ENCODE measurements around the gene SRRD.

SRRD gene

GRCh38 chr22:26482161-26482560 is 1.5 kb upstream of the SRRD start:
- no peak for DNase-seq (ENCODE audit: low read depth in 2 of 2)

- no peak for DNase-seq (ENCODE audit: low read depth in 2 of 2)
Measured at GRCh38 chr22:26483043-26483438, 636 bp upstream of the SRRD start.

DNA sequence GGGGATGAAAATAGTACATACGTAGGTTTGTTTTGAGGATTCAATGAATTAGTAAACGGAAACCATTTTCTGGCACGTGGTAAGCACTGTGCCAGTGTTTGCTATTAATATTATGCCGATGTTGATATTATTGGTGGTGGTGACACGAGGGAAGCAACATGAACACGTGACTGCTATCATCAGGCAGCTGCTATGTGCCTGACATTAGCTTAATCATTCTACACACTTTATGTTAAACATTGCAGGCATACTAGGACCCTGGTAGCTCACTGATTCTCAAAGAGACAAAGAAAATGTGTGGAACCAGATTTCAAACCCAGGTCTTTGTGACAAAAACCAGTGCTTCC is 656 bp downstream of the SRRD start:
- no peak for DNase-seq (ENCODE audit: low read depth in 2 of 2)

DNA sequence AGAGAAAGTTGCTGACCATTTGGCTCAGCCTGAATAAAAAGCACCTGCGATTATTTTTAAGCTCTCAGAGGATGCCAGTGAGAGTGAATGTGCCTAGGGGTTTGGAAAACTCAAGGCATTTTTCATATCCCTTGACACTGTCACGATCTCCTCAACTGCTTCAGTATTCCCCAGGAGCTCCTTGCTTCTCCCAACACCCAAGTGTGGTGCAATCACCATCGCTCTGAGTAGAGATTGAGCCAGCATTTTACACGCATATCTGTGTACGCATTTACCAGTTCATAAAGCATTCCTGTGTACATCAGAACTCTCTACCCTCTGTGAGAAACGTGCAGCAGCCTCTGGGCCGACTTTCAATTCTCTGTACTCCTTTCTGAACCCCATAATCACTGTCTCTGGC is 1.3 kb downstream of the SRRD start:
- DNase-seq (ENCODE audit: low read depth in 2 of 2), result no peak

- no peak for DNase-seq (ENCODE audit: low read depth in 2 of 2)
Measured at GRCh38 chr22:26485806-26486390, 2.2 kb downstream of the SRRD start.

GRCh38 chr22:26486394-26486793 is 2.7 kb downstream of the SRRD start:
- no peak for DNase-seq (ENCODE audit: low read depth in 2 of 2)

DNA sequence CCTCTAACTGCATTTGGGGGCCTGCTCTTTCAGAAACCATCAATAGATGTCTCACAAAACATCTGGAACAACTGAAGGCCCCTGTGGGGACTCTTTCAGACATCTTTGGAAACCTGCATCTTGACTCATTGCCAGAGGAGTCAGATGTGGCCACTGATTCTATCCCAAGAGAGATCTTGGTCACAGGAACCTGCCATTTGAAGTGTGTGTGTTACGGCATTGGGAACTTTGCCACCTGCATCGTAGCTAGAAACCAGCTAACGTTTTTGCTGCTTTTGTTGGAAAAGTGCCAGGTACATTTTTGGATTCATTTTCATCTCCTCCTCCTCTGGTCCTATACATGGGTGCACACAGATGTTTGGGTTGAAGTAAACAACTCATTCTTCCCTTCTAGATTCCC is 4.3 kb downstream of the SRRD start:
- no peak for DNase-seq (ENCODE audit: low read depth in 2 of 2)

DNA sequence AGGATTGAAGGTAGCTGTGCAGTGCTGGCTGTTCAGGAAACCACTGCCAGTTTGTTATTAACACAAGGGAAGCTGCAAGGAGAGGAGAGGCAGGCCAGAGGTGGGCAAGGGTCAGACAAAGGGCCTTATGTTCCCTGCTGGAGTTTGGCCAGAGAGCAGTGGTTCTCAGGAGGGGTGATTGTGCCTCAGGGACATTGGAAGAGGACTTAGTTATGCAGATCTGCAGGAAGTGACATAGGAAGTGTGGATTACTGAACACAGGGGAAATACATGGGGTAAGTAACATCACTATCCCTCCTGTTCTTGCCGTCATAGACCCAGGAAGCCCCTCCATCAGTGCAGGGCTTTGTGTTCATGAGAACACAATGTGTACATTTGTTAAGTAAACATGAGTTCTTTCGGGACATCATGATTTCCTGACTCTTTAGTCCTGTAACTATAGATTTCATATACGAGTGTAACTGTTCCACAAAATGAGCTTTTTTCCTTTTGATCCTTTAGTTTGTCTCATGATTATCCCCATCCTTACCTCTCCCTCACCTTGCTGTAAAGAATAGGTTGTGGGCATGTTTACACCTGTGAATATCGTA is 5.9 kb downstream of the SRRD start:
- DNase-seq (ENCODE audit: low read depth in 2 of 2), result no peak

GRCh38 chr22:26492220-26492619 is 8.5 kb downstream of the SRRD start:
- DNase-seq (ENCODE audit: low read depth in 2 of 2), result no peak

DNA sequence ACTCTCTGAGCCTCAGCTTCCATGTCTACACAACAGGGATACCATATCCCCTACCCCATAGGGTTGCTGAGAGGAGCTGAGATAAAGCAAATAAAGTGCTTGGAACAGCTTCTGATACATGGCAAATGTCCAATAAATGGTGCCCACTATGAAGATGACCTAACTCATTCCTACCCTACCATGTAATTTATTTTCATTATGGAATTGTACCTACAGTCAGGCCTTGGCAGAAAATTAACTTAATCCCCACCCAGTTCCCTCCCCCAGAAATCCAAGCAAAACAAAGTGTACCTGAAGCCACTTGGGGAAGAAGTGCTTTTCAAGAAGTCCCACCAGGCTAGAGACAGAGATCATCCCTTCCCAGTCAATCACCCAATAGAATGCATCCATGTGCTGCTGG is 10.8 kb downstream of the SRRD start:
- DNase-seq (ENCODE audit: low read depth in 2 of 2), result no peak

DNA sequence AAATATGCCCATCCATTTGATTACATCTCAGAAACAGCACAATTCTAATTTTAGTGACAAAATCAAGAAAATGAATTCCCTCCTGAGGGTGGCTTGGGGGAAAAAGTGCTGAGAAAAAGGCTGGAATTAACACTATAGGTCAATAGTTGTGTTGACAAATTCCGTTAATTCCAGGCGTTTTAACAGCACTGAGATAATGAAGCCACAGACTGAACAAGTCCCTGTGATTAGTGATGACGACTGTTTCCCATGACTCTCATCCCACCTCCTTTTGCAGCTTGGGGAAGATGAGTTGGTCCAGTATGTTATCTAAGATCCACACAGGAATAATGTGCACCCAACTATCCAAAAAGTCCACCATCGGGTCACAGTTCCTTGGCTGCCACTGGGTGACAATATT is 12.8 kb downstream of the SRRD start:
- no peak for DNase-seq (ENCODE audit: low read depth in 2 of 2)

GRCh38 chr22:26499188-26499703 is 15.6 kb downstream of the SRRD start:
- no peak for DNase-seq (ENCODE audit: low read depth in 2 of 2)

GRCh38 chr22:26501996-26502395 is 18.3 kb downstream of the SRRD start:
- DNase-seq (ENCODE audit: low read depth in 2 of 2), result no peak

DNA sequence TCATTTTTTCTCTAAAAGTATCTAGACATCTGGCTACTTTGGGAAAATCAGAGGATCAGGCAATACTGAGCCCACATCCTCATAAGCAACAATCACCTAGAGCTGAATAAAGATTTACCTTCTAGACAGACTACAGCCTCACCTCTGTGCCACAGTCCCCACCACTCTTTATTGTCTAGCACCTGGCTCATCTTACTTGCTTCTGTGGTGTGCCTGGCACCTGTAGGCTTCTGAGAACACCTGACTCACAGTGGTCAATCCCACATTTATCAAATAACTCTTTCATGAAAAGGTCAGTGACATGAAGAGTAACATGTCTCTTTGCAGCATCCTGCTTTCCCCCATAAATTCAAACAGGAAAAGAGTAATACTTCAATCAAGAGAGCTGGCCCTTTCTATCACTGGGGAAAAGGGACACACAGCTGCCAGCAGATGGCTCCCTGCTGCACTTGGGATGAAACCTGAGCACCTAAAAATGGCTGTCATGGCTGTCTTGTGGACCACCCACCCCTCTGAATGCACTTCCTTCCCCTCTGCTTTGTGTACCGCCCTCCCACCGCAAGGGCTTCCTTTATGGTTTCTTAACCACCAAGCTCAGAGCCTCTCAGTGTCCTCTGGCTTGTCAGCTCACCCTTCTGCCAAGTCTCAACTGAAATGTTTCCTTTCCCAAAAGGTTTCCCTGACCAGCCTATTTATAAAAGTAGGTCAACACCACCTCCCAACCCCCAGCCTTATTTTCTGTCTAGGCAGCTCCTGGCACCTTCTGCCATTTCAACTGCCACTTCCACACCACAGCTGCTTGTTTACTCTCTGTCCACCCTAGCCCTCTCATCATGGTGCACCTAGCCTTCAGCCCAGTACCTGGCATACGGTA is 19.2 kb downstream of the SRRD start:
- DNase-seq (ENCODE audit: low read depth in 2 of 2), result peak; percentile 27 to 36

- no peak for DNase-seq (ENCODE audit: low read depth in 2 of 2)
Measured at GRCh38 chr22:26503758-26504157, 20.1 kb downstream of the SRRD start.

GRCh38 chr22:26508148-26508547 is 24.5 kb downstream of the SRRD start:
- DNase-seq (ENCODE audit: low read depth in 2 of 2), result no peak

- DNase-seq (ENCODE audit: low read depth in 2 of 2), result peak; percentile 82 to 88
Measured at GRCh38 chr22:26512149-26512793, 28.6 kb downstream of the SRRD start, which contains the start of gene TFIP11. TSS of gene TFIP11 (minus strand) at chr22:26512473. CDS start at chr22:26510272, 2,201 bp downstream.

GRCh38 chr22:26513838-26514237 is 30.2 kb downstream of the SRRD start:
- DNase-seq (ENCODE audit: low read depth in 2 of 2), result no peak

DNA sequence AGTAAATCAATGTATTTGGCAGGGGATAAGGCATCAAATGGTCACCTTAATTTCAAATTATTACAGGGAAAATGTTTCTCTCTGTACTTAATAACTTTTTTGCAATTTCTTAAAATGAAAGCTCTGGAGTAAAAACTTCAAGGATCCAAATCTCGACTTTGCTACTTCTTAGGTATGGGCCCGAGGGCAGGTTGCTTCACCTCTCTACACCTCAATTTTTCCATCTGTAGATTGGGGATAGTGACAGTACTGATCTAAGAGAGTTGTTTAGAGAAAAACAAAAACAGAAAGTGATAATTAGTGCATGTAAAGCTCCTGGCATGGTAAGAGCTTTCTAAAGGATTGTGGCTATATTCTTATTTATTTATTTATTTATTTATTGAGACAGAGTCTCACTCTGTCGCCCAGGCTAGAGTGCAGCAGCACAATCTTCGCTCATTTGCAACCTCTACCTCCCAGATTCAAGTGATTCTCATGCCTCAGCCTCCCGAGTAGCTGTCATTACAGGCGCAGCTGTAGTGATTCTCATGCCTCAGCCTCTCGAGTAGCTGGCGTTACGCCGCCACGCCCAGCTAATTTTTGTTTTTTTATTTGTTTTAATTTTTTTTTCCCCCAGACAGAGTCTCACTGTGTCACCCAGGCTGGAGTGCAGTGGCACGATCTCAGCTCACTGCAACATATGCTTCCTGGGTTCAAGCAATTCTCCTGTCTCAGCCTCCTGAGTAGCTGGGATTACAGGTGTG is 30.9 kb downstream of the SRRD start:
- DNase-seq (ENCODE audit: low read depth in 2 of 2), result no peak

DNA sequence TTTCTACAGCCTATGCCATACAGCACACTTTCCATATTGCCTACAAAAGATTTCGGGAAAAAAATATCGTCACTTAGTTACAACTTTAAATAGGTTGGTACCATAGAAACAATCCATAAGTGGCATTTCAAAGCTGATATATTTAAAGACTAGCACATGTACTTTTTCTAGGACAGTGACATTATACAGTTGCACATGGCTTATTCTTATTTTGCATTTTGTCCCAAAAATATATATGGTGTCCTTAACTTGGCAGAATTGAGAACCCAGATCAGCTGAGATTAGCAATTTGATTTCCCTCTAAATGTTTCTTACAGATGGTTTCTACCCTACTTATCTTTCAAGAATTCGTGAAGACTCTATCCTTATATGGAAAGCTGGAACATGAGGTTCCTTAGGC is 32.3 kb downstream of the SRRD start:
- DNase-seq (ENCODE audit: low read depth in 2 of 2), result no peak

- DNase-seq (ENCODE audit: low read depth in 2 of 2), result no peak
Measured at GRCh38 chr22:26516503-26516902, 32.8 kb downstream of the SRRD start.

- no peak for DNase-seq (ENCODE audit: low read depth in 2 of 2)
Measured at GRCh38 chr22:26517429-26517828, 33.8 kb downstream of the SRRD start.
